GM12873 (cell line): ENCODE data around the gene KAZN.

ENCODE experiments used
- CTCF ChIP-seq: IDR thresholded peaks from 2 replicates; pipeline ENCODE4 v1.5.1; 2012; ENCODE audit warnings: low read depth, mild to moderate bottlenecking, moderate library complexity, low read length, control low read depth; ENCODE audit not compliant: insufficient read depth; ENCODE audit errors: missing control alignments

KAZN gene

GRCh38 chr1:14740016-14740415, 141.5 kb downstream of the KAZN start:
- TF ChIP-seq CTCF, result no peak

DNA sequence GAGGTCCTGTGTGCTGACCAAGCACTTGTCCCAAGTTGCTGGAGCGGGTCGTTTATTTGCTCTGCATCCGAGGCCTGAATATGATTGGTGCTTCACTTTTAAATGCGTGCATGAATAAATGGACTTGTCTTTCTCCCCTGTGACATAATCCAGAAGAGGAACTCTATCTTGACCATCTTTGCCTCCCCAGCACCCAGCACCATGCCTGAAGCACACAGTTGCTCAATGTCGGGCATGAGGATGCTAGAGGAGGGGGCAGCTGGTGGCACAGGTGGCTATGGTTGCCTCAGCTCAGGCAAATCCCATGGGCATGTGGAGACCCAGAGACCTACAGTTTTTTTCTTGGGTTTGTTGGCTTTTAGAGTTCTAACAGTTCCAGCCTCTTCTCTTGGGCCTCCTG, 142.6 kb downstream of the KAZN start:
- TF ChIP-seq CTCF, result no peak

- TF ChIP-seq CTCF, result no peak
Observed at GRCh38 chr1:14741532-14741931, 143.0 kb downstream of the KAZN start.

GRCh38 chr1:14742181-14742980, 143.9 kb downstream of the KAZN start:
- TF ChIP-seq CTCF, result no peak

DNA sequence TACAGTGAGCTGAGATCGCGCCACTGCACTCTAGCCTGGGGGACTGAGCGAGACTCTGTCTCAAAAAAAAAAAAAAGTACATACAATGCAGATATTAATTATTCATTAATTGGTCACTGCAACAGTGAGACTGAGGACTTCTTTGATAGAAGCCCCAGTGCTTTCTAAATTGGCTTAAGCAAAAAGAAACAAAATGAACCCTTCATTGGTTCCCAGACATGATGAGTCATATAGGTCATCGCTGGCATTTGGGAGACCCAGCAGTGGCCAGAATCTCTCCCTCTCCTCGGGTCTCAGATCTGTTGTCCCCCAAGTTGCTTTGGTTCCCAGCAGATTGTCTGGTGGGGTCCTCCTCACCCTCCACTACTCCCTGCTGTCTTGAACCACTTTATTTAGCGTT, 144.9 kb downstream of the KAZN start:
- no peak for TF ChIP-seq CTCF

- no peak for TF ChIP-seq CTCF
Observed at GRCh38 chr1:14745001-14745720, 146.7 kb downstream of the KAZN start.

- TF ChIP-seq CTCF, result no peak
Observed at GRCh38 chr1:14745789-14746188, 147.3 kb downstream of the KAZN start.
